ENCODE results near the gene CCDC159.
"Not testable (repeated sequence)": the region's sequence is repeated elsewhere in the genome, so short reads cannot be mapped to it uniquely, and the experiment has no call there.

CCDC159 gene

GRCh38 chr19:11367528-11367927, 21.2 kb downstream of the CCDC159 start:
- no peak for DNase-seq (ENCODE audit: low spot score)

- no peak for DNase-seq (ENCODE audit: low spot score)
Measured at GRCh38 chr19:11370744-11371143, 24.4 kb downstream of the CCDC159 start.

- no peak for DNase-seq (ENCODE audit: low spot score)
Measured at GRCh38 chr19:11373166-11373884, 27.0 kb downstream of the CCDC159 start.

- DNase-seq (ENCODE audit: low spot score): no peak
Measured at GRCh38 chr19:11373885-11374432, 27.6 kb downstream of the CCDC159 start.

- peak; percentile 99 for DNase-seq (ENCODE audit: low spot score)
Measured at GRCh38 chr19:11374433-11375142, 28.3 kb downstream of the CCDC159 start, which contains the start of gene SWSAP1. Gene SWSAP1, plus strand, starts transcription at chr19:11374666. Its CDS starts 15 bp downstream, at chr19:11374681.

GRCh38 chr19:11375143-11375948, 29.0 kb downstream of the CCDC159 start:
- DNase-seq (ENCODE audit: low spot score): no peak

- DNase-seq (ENCODE audit: low spot score): peak; percentile 35
Measured at GRCh38 chr19:11377237-11377636, 30.9 kb downstream of the CCDC159 start.

- no peak for DNase-seq (ENCODE audit: low spot score)
Measured at GRCh38 chr19:11377756-11378155, 31.4 kb downstream of the CCDC159 start.

GRCh38 chr19:11378319-11379189, 32.2 kb downstream of the CCDC159 start:
- DNase-seq (ENCODE audit: low spot score): peak; percentile 66

- not testable (repeated sequence) for DNase-seq (ENCODE audit: low spot score)
Measured at GRCh38 chr19:11379269-11379845, 33.0 kb downstream of the CCDC159 start.

GRCh38 chr19:11379857-11380350, 33.6 kb downstream of the CCDC159 start:
- no peak for DNase-seq (ENCODE audit: low spot score)

GRCh38 chr19:11380653-11381537, 34.6 kb downstream of the CCDC159 start:
- DNase-seq (ENCODE audit: low spot score): peak; percentile 98

- peak; percentile 36 for DNase-seq (ENCODE audit: low spot score)
Measured at GRCh38 chr19:11382898-11383705, 36.8 kb downstream of the CCDC159 start.

- no peak for DNase-seq (ENCODE audit: low spot score)
Measured at GRCh38 chr19:11383706-11384048, 37.4 kb downstream of the CCDC159 start.

GRCh38 chr19:11384778-11385129, 38.4 kb downstream of the CCDC159 start:
- no peak for DNase-seq (ENCODE audit: low spot score)

GRCh38 chr19:11387162-11388034, 41.1 kb downstream of the CCDC159 start:
- DNase-seq (ENCODE audit: low spot score): no peak

- DNase-seq (ENCODE audit: low spot score): no peak
Measured at GRCh38 chr19:11390359-11390758, 44.0 kb downstream of the CCDC159 start.
